GM21723 (cell line): ENCODE data around the gene C1QL2.

Source experiments
- ATAC-seq: cut with Tn5 transposase; IDR thresholded peaks from one replicate; pipeline ENCODE4 v1.9.1; 2021; ENCODE audit warnings: mild to moderate bottlenecking, moderate library complexity; ENCODE audit not compliant: unreplicated experiment

C1QL2 gene

DNA sequence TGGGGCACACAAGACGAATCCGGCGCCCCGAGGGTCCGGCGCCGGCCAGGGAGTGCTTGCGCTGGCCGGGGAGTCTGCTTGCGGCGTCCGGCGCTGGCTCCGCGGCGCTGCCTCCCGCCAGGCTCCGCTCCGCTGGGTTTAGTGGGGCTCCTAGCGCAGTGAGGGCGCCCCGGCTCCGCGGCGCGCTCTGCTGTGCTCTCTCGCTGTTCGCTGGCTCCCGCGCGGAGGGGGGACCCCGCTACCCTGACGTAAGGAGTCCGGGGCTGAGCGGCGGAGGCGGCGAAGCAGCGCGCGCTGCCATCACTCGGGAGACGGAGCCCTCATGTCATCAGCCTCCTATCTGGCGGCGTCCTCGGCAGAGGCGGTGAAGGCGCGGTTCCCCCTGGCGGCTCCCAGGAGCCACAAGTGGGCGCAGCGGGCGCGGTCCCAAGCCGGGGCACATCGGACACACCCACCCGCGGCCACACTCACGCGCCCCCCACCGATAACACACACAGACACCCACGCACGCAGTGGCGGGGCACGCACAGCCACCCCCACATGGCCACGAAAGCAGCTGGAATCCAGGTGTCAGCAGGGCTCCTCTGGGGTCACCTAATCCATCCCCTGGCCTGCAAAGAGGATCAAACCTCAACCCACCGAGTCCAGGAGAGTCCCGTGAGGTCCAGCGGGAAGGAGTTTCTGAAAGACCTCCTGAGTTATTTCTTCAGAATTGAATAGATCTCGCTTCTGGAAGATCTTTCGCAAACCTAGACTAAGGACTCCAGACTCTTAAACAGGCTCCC lies at the start of gene C1QL2:
Gene C1QL2, minus strand, starts transcription at position 189 of the 785 bp plus-strand sequence. CDS start 482 bp downstream, outside the sequence.
- no peak for ATAC-seq

DNA sequence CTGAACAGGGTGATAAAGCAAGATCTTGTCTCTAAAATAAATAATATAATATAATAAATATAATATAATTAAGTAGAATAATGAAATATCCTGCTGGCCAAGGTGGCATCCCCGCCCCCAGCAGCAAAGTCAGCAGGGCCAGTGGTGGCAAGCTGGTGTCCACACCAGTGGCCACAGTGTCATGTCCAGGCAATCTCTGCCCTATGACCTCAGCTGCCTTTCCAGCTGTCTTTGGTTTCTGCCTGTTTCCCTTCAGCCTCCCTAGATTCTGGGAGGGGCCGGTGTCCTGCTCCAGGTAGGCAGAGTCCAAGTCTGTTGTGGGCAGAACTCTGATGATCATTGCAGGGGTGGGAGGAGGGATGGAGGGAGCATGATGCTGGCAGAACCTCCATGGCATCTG lies 48.9 kb upstream of the C1QL2 start:
- ATAC-seq, result no peak

DNA sequence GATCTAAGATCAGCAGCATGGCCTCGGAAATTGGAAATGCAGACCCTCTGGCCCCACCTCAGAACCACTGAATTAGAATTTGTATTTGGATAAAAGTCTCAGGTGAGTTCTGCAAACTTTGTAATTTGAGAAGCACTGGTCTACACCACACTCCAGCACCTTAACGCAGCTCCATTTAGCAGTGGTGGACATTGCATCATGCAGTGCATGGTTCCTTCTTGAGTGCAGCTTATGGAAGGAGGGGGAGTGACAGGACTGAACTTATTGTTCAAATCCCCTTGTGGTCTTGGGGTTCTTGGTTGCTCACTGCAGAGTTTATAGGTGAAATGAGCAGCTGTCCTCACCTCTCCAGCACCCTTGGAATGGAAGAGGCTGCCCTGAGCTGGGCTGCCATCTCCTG lies 47.6 kb upstream of the C1QL2 start:
- ATAC-seq, result no peak

DNA sequence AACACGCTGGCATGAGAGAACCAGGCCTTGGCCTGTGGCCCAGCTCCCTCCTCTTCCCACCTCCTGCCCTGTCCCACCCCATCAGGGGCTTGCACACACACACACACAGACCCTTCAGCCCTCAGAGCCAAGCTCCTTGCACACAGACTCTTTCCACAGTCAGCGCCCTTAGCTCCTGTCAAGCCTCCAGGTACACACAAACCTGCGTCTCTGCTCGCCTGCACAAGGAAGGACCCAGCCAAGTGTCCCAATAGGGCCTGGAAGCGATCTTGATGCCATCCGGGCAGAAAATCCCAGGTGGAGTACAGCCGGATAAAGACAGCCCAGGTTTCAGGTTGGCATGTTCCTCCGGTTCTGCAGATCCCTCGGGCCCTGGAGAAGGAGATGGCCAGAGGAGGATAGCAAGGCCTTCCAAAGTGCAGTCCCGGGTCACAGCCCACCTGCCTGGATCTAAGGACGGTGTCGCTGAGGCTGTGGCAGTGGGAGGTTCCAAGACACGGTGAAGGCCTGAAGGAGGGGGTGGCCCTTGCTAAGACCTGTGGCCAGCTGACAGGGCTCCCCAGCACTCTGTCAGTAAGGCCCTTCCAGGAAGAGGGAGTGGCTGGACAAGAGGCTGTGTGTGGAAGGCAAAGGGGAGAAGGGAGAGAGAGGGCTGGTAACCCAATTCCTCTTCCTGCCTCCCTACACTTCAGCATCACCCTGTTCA lies 46.6 kb upstream of the C1QL2 start:
- ATAC-seq, result no peak

DNA sequence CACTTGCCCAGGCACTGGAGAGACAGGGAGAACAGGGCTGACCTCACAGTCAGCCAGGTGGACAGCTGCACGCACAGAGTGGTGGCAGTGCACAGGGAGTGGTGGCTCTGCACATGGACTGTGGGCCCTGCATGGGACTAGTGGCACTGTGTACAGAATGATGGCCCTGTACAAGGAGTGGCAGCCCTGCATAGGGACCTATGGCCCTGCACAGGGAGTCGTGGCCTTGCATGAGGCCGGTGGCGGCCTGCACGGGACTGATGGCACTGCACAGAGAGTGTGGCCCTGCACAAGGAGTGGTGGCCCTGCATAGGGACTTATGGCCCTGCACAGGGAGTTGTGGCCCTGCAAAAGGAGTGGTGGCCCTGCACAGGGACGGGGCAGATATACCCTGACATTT lies 46.0 kb upstream of the C1QL2 start:
- ATAC-seq, result no peak

DNA sequence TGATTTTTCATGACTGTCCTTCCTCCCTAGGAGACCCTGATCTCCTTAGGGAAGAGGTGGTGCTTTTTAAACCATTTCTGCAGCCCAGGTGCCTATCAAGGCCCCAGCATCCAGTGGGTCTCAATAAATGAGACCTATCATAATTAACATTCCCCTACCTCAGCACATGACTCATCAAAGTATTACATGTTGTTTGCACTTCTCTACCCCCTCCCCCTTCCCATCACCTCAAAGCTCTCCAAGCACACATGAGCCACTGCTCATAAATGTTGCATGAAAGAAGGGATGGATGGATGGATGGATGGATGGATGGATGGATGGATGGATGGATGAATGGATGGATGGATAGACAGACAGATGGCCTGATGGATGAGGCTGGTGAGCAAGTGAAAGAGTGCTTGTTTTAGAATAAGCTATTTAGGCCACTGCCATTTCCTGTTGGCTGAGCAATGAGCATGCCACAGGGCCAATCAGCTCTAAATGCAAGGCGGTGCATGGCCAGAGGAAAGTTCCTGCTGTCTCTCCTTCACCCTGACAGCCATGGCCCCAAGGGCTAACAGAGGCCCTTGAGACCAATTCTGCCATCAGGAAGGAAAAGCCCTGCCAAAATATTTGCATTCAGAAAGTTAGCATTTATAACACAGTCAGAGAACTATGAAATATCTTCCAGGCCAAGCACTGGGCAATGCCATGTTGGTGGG lies 44.2 kb upstream of the C1QL2 start:
- no peak for ATAC-seq

DNA sequence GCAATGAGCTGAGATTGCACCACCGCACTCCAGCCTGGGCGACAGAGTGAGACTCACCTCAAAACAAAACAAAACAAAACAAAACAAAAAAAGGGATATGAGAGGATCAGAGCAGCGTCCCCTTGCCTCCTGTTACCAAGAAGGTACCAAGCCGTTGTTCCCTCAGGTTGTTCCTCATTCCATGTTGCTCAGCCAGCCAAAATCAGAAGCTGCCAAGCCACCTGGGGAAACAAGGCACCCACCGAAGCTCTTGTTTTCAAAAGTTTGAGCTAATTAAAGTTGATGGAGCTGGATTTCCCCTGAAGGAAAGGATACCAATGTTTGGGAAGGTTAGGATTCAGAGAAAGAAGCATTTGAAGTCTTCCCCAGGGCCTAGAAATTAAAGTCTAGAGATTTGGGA lies 43.3 kb upstream of the C1QL2 start:
- ATAC-seq, result no peak

DNA sequence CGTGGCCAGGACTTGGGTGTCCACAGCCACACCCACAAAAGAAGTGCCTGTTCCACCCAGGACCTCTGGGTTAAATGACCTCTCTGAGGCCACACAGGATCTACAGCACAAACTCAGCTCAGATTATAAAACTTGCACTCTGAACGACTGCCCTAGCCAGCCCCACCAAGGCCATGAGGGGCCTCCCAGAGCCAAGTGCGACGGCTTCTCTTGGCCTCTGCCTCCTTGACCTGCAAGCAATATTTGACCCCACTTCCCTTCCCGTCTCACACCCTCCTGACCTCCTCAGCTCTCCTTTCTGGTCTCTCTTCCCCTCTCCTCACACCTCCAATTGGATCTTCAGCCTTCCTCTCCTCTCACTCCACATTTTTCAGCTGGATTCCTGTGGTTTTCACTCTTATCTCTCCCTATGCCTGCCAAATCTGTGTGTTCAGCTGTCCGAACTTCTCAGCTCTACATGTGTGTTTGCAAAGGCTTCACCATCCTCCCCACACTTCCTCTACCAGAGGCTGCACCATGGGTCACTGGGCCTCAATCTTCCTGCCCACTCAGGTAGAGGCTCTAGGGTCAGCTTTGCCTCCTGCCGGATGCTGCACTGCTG lies 39.8 kb upstream of the C1QL2 start:
- no peak for ATAC-seq

DNA sequence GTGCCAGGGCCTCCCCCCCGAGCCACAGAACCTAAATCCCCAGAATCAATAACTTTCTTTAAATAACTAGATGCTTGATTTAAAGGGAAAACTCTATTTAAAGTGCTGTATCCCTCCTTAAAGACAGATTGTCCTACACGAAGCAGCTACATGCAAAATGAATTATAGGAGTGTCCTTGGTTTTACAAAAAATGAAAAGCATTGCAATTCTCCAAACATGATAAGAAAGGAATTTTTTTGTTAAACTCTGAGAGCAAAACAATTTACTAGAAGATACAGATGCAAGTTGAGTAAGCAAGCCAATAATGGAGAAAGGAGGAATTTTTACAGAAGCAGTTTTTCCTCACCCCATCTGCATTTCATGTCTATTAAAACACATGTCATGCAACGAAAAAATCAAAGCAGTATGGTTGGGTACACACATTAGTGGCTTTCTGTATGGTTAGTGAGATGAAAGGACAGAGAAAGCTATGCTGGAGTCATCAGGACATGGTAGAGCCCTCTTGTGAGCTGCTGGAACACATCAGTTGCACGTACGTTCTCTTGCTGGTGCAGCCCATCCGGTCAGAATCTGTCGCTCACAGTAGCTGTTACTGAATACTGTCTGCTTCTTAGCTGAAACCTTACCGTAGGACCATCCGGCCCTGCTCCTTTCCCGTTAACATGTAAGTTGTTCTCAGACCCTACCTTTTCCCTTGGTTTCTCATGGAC lies 39.1 kb upstream of the C1QL2 start:
- ATAC-seq, result no peak

DNA sequence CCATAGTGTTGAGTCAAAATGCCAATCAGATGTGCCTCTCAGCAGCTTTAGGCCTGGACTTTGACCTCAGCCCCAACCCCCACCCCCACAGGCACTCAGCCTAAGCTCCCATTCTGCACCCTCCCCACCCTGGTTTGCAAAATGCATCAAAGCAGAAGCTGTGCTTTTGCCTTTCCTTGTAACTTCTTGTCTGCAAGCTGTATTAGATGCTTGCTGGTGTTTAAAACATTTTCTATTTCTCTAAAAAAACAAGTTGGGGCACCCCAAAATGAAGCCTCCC lies 38.5 kb upstream of the C1QL2 start:
- ATAC-seq, result no peak

DNA sequence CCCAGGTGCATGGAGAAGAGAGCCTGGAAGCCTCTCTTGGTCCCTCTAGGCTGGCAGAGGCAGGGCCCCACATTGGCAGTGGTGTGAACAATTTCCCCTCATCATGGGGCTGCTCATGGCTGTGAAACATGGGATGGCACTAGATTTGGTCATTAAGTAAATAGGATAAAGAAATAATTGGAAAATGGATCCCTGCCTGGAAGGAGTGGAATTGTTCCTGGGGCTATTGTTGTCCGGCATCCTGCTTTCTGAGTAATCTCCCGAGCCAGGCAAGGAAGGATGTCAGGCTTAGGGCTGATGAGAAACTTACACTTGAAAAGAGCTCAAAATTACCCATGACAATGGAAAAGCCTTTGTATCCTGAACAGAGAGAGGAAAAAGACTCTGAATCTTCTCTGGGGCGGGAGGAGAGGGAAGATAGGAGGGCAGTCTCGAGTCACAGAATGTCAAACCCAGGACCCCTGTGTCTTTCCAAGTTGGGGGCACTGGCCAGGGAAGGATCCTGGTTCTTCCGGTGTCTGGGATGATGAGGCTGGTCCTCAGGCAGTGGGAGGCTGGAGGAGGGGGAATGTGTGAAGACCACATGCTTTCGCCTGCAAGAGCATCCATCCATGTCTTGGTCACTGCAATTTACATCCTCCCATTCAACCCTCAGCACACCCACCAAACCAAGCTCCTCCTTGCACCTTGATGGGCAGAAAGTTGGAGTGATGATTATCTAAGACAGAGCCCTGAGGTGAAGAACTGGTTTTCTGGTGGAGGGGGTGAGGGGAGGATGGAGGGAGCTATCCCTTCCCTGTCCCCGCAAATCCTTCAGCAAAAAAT lies 38.0 kb upstream of the C1QL2 start:
- ATAC-seq, result no peak

DNA sequence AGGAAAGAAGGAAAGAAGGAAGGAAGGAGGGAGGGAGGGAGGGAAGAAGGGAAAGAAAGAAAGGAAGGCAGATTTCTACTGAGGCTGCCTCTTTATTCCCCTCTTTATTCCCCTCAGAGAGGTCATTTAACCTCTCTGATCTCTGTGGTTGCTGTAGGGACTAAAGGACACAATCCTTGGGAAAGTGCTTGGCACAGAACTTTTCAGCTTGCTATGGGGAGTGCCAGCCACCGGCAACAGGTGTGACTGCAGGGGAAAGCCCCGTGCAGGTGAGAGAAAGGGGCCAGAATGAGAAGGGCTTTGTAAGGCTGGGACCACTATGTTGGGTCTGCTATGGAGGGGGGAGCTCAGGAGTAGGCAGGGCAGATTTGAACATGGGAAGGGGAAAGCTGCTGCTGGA lies 37.3 kb upstream of the C1QL2 start:
- no peak for ATAC-seq

DNA sequence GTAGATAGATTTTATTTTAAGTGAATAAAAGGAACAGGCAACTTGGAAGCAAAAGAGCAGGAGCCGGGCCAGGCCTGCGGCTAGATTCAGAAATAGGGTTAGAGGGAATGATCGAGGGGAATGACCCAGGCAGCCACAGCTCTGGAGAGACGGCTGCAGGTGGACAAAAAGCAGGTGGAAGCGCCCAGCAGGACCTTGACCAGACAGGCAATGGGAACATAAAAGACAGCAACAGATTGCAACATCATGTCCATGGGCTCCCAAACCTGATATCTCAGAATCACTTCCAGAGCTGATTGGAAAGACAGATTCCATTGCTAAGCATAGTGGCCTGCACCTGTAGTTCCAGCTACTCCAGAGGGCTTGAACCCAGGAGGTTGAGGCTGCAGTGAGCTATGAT lies 36.5 kb upstream of the C1QL2 start:
- ATAC-seq, result no peak

DNA sequence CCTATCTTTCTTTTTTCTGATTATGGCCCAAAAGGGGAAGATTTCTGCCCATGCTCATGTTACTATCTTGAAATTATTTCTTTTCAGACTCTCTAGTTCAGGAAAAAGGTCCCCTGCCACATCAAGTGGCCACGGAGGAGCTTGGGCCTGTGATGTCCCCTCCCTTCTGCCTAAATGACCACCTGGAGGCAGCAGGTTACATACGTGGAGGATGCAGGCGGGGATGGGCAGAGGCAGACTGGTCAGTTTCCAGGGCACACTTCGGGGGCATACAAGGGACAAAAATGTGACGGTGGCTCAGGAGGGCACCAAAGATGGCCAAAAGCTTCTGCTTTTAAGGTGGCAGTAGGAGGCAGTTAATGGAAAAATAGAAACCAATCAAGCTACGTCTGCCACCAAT lies 34.3 kb upstream of the C1QL2 start:
- no peak for ATAC-seq

DNA sequence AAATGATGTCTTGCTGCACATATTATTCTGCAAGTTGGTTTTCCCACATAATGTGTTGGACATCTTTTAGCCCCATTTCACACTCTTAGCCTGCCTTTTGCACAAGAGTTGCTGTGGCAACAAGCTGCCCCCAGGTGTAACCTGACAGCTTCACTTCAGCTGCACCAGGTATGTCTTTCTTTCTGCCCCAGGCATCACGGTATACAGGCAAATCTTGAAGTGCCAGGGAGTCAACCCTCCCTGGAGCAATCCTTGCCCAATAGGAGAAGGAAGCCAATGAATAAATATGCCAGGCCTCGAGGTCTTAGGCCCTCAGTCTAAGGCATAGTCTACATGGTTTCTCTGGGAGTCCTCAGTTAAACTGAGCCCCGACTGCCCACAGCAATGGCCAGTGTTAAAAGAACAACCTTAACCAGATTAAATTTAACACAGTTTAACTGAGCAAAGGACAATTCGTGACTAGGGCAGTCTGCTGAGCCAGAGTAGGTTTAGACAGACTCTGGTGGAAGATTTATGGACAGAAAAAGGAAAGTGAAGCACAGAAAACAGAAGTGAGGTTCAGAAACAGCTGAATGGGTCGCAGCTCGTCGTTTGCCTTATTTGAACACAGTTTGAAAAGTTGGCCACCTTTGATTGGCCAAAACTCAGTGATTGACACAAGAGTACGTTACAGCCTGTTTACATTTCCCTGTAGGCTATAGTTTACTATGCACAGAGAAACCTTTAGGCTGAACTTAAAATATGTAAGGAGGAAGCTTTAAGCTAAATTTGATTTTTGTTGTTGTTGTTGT lies 32.0 kb upstream of the C1QL2 start:
- no peak for ATAC-seq

DNA sequence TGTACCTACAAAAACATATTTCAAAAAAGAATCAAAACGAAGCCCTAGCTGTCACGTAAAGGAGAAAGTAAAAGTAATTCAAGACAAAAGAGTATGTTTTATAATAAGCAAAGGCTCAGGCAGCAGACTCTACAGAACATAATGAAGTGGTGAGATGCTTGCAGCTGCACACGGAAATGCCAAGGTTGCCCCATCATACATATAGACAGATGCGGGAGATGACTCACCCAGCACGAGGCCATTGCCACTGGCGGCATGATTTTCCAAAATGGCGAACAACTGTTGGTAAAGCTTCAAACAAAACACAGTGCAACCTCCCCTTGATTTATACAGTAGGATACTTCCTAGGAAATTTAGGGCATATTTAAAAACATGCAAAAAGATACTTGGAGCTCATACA lies 26.0 kb upstream of the C1QL2 start:
- ATAC-seq, result no peak

DNA sequence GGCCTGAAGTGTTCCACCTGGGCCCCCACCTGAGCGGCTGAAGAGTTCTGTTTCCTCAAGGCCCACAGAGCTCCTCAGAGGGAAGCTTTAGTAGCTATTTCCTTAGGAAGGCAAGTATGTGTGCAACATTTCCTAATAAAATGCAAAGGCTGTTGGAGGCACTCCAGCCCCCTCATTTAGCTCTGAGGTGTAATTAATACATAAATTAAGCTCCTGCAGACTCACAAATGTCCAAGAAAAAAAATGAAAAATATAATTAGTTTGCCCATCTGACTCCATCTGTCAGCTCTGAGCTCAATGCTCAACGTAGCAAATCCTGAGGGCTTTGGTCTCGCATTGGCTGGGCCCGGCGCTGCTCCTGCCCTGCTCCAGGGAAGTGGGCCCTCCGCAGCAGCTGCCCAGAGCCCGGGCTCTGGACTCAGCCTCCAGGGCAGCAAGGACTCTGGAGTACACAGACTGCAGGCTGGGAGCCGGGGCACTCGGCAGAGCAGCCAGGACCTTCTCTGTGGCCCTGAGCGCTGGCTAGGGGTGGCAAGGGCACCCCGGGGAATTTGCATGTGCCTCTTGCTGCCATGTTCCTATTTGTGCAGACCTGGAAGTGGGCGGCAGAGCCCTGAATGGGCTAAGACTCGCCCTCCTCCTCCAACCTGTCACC lies 23.4 kb upstream of the C1QL2 start:
- ATAC-seq, result no peak

DNA sequence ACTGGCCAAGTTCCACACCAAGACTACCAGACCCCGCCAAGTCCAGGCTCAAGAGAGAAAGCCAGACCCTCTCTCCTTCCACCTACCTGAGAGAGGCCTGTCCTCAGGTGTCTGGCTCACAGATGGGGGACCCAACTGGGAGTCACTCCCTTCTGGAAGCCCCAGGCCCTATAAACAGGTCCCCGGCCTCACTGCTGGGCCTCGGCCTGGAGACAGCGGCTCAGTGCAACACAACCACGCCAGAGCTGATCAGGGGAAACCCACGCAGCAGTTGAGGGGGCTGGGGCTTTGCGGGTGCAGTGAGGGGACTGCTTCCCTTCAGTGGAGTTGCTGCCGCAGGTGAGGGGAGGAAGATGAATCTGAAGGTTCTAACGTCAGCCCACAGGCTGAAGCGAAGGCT lies 22.8 kb upstream of the C1QL2 start:
- no peak for ATAC-seq

DNA sequence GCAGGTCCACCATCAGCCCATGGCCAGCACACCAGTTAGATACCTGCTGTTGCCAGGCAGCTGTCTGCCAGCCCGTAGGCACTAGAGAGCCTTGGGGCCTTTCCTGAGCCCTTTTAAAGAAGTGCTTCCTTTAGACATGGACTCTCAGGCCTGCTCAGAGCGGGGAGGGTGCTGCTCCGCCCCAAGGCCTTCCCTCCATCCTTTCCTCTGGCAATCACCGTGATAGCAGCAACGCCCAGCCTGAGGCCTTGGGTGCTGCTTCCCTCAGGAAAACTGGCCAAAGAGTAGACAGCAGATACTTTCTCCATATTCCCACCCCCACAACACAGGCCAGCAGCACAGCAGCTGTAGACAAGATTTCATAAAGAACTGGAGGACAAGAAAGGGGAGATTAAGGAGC lies 22.3 kb upstream of the C1QL2 start:
- no peak for ATAC-seq
